Measurements from ENCODE around the gene RIPOR3.
A peak's percentile ranks its signal among the peaks of the same experiment; 100 is the strongest.
"Not testable (repeated sequence)": the region's sequence is repeated elsewhere in the genome, so short reads cannot be mapped to it uniquely, and the experiment has no call there.

RIPOR3 gene

DNA sequence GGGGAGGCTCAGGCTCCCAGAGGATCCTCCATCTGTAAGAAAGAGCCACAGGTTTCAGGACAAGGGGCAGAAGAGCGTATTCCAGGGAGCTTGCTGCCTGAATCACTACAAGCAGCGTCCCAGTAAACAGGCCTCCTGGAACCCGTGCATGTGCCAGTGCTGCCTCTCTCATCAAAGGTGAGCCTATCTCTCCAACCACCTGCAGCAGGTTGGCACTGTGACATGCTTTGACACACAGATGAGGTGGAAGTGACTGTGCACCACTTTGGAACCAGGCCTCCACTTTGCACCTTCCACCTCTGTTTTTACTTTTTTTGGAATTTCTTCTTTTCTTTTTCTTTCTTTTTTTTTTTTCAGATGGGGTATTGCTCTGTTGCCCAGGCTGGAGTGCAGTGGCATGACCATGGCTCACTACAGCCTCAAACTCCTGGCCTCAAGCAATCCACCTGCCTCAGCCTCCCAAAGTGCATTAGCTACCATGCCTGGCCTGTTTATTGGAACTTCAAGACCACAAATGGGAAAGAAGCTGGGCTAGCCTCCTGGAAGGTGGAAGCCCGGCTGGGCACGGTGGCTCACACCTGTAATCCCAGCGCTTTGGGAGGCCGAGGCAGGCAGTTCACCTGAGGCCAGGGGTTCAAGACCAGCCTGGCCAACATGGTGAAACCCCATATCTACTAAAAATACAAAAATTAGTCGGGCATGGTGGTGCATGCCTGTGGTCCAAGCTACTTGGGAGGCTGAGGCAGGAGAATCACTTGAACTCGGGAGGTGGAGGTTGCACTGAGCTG is 12.5 kb upstream of the RIPOR3 start:
- not testable (repeated sequence) for DNase-seq

DNA sequence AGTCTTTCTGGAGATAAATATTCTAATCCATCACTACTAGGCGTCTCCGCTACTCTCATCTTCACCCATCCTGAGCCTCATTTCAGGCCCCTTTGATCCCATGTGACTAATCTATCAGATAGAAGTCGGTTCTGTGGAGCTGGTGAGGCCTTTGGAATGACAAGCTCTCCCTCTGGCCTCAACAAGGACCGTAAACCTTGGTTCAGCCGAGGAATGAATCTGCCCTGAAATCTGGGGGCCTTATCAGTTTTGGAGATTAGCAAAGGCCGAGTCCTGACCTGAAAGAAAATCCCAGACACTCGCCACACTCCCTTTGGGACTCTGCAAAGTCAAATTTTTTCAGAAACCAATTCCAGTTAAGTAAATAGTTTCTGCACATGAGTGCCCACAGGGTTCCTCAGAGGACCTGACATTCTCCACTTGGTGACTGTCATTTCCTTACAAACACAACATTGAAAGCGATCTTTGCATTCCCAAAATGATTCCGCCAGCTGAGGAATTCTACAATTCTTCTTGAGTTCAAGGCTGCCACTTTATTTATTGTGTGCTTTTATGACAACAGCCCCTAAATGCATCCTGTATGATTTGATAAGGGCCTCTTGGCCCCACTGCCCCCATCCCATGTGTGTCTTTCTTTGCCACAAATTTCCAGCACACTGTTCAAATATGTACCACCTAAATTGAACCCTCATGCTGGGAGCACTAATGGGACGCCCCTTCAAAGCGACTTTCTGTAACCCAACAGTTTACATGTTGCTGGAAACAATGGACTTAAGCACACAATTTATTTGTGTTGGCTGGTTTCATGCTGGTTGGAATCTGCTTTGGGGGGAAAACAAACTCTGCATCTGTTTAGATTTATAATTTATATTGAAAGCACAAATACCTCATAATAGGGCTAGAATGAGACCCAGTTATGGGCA is 10.0 kb upstream of the RIPOR3 start:
- no peak for DNase-seq

DNA sequence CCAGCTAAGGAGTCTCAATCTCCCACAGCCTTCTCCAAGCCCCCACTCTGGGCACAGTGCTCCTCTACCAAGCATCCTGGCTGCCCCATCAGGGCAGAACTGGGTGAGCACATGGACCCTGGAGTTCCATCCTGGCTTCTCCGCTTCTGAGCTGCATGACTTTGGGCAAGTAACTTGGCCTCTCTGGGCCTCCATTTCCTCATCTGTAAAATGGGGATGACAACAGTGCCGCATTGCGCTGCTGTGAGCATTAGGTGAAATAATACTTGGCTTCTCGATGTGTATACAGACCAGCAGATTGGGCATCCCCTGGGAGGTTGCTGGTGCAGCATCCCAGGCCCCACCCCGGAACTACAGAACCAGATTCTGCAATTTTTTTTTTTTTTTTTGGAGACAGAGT is 8.3 kb upstream of the RIPOR3 start:
- no peak for DNase-seq

GRCh38 chr20:50698255-50698654 is 6.9 kb upstream of the RIPOR3 start:
- not testable (repeated sequence) for DNase-seq

GRCh38 chr20:50695135-50695872 is 4.0 kb upstream of the RIPOR3 start:
- peak in 12 of 51 donors; percentile 4 to 39 (median 12) for DNase-seq

- DNase-seq, result no peak
Observed at GRCh38 chr20:50694379-50695134, 3.2 kb upstream of the RIPOR3 start.

- DNase-seq, result no peak
Observed at GRCh38 chr20:50693001-50693400, 1.7 kb upstream of the RIPOR3 start.

- DNase-seq, result no peak
Observed at GRCh38 chr20:50692552-50692933, 1.2 kb upstream of the RIPOR3 start.

DNA sequence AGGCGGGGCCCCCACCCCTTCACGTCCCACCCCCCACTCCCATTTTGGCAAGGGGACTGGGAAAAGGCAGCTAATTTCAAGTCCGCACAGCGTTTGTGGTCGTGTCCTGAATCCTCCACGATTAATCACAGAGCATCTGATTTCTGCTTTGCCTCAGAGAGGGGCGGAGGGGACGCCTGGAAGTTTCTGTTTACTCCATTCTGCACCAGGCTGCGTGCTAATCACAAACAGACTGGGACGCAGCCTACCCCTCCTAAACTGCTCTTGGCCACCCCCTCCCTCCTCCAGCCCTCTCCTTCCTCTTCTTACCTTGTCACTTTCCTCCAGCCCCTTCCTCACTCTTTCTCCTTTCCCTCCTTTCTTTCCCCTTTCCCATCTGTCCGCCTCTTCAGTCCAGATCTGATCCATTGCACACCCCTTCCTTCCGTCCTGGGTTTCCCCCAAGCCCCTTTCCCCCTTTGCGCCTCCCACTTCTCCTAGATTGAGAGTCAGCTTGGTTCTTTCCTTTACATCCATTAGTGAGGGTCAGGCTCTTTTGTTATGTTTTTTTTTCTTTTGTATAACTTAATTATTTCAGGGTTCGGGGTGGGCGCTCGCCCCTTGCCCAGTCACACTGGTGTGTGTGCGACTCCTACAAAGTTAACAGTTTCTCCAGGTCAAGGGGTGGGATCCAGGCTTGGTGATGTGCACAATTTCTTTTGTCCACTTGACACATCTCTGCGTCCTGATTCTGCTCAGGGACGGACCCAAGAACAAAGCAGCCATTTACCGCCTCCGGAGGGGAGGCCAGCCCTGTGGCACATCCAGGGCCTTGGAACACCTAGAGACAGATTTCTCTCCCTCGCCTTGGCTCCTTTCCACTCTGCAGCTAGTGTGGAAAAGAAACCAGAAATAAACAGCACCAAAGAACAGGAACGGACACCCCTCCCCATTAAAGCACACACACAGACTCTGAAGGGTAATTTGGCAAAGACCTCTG is 520 bp upstream of the RIPOR3 start:
- DNase-seq, result peak in 5 of 51 donors; percentile 1 to 24 (median 5)

DNA sequence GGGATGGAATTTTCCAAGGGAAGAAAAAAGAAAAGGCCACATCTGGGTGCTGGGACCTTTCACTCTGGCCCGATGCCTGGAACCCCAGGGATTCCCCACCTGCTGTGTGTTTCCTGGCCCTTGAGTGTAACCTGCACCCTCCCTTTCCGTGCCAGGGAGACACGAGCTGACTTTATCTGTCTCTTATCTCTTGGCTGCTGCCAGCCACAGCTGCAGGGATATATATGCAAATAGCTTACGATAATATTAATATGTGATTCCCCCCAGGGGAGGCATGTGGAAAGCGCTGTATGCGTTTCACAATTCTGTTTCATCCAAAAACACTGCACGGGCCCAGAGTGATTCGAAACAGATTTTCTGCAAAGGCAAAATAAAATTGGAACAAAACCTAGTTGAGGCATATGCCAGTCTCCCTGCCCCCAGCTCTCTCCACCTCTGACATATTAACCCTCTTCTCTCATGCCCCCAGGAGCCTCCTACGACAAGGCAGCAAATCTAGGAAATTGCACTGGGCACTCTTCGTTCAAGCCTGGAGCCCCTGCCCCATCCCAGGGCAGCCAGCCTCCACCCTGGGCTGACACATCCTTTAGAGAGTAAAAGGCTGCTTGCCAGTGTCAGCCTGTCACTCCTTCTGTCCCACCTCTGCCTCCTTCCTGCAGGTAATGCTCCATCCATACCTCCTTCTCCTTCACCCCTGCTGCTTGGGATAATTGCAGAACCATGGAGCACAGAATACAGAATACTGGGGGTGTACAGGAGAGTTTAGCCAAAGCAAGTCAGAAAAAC is 1.3 kb downstream of the RIPOR3 start:
- DNase-seq, result no peak

DNA sequence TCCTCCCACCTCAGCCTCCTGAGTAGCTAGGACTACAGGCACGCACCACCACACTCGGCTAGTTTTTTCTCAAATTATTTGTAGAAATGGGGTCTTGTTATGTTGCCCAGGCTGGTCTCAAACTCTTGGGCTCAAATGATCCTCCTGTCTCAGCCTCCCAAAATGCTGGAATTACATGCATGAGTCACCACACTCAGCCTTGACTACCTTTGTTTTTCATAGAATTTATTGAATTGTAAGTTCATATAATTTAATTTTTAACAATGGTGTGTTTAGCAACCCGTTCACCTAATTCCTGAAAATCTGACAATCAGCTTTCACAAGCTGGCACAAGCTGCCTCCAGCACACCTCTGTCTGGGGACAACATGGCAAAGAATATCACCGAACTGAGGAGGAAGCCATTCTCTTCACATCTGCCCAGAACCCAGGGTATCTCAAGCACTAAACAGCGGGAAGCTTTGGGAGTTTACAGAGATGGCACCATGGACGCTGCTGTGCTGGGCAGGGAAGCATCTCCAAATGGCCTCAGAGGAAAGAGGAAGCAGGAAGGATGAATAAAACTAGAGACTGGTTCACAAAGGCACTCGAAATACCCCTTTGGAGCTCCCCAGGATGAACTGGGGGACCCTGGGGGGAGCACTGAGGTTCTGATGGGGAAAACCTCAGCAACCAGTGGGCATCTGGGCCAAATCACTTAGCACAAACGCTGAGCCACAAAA is 2.9 kb downstream of the RIPOR3 start:
- DNase-seq, result no peak

DNA sequence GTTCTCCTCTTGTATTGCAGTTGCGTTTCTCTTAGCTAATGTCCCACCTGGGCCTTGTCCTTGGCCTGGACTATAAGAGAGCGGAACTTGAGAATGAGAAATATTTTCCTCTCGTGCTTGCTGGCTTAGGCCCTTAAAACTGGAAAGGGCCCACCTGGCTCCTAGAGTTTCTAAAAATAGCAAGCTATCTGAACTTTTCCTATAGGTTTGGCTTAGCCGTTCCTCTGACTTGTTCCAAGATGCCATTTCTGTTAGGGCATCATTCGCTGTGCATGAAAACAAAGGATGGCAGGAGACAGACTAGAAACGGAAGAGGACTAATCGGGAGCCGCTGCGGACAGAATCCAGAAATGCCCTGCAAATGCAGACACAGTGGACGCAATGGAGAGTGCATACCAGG is 4.5 kb downstream of the RIPOR3 start:
- no peak for DNase-seq

DNA sequence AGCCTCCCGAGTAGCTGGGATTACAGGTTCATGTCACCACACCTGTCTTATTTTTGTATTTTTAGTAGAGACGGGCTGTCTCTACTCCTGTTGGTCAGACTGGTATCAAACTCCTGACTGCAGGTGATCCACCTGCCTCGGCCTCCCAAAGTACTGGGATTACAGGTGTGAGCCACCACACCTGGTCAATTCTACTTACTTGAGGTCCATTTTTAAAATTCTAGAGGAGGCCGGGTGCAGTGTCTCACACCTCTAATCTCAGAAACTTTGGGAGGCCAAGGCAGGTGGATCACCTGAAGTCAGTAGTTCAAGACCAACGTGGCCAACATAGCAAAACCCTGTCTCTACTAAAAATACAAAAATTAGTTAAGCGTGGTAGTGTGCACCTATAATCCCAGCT is 7.8 kb downstream of the RIPOR3 start:
- DNase-seq, result no peak

DNA sequence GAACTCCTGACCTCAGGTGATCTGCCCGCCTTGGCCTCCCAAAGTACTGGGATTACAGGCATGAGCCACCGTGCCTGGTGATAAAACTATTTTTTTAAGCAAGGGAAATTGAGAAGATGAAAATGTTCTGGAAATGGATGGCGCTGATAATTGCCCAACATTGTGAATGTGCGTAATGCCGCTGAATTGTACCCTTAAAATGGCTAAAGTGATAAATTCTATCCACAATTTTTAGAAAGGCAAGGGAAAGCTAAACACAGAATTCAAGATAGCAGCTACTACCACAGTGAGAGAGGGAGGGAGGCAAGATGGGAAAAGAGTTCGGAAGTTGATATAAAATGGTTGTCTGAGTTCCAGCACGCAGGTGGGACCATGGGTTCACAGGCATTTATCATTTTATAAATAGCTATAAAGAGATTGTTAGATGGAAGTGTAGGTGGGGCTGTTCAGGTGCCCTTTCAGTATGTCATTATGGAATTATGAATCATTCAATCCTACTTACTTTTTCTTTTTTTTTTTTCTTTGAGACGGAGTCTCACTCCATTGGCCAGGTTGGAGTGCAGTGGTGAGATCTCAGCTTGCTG is 8.3 kb downstream of the RIPOR3 start:
- DNase-seq, result no peak

- no peak for DNase-seq
Observed at GRCh38 chr20:50682065-50682464, 9.3 kb downstream of the RIPOR3 start.

GRCh38 chr20:50681359-50682064 is 9.8 kb downstream of the RIPOR3 start:
- no peak for DNase-seq
